DND-41 (cell line): ENCODE results near the gene SMARCA4.
A peak's percentile ranks its signal among the peaks of the same experiment; 100 is the strongest.
"Not testable (repeated sequence)": the region's sequence is repeated elsewhere in the genome, so short reads cannot be mapped to it uniquely, and the experiment has no call there.

Experiments
- ATAC-seq: fragments of 200-7000 bp; cut with Tn5 transposase; 3 replicates; pipeline ENCODE4 v1.9.1; 2021; ENCODE audit warnings: low read depth; ENCODE audit not compliant: insufficient read depth
- DNase-seq: peaks from one replicate; pipeline ENCODE4 v3.0.0-alpha.2; 2020
- H2AFZ ChIP-seq: 2 replicates; pipeline ENCODE4 v1.6.0; 2012; ENCODE audit warnings: low read depth, low read length
- H3K27ac ChIP-seq: 2 replicates; pipeline ENCODE4 v1.5.1; 2012; ENCODE audit warnings: low read length, inconsistent platforms
- H3K27me3 ChIP-seq: fragments of 200-600 bp; sonication (generic); 2 replicates; pipeline ENCODE4 v1.6.0; 2012; ENCODE audit warnings: low read length, mild to moderate bottlenecking, inconsistent platforms; ENCODE audit not compliant: insufficient read depth, poor library complexity
- H3K36me3 ChIP-seq: 2 replicates; pipeline ENCODE4 v1.5.1; 2012; ENCODE audit warnings: low read length, inconsistent platforms; ENCODE audit not compliant: insufficient read depth
- H3K4me1 ChIP-seq: 2 replicates; pipeline ENCODE4 v1.5.1; 2012; ENCODE audit warnings: mild to moderate bottlenecking, low read length; ENCODE audit not compliant: insufficient read depth
- H3K4me2 ChIP-seq: 2 replicates; pipeline ENCODE4 v1.6.0; 2012; ENCODE audit warnings: mild to moderate bottlenecking, moderate library complexity, low read length, inconsistent platforms; ENCODE audit not compliant: insufficient read depth
- H3K4me3 ChIP-seq, 2 experiments: fragments of 200-600 bp in 1 of 2; shearing (Covaris generic) in 1 of 2; 2 replicates each; pipeline ENCODE4 v1.5.1; 2012 to 2016; ENCODE audit warnings: inconsistent platforms in 2 of 2, low read length in 2 of 2, mild to moderate bottlenecking in 2 of 2, low read depth in 1 of 2, moderate library complexity in 1 of 2
- H3K79me2 ChIP-seq: 2 replicates; pipeline ENCODE4 v1.6.0; 2012; ENCODE audit warnings: low read length, inconsistent platforms; ENCODE audit not compliant: insufficient read depth
- H3K9ac ChIP-seq: 2 replicates; pipeline ENCODE4 v1.6.0; 2012; ENCODE audit warnings: low read depth, mild to moderate bottlenecking, inconsistent platforms, low read length, moderate library complexity
- H3K9me3 ChIP-seq: 2 replicates; pipeline ENCODE4 v1.5.1; 2012; ENCODE audit warnings: low read length, moderate library complexity, mild to moderate bottlenecking, inconsistent platforms; ENCODE audit not compliant: insufficient read depth, severe bottlenecking
- H4K20me1 ChIP-seq: 2 replicates; pipeline ENCODE4 v1.6.0; 2012; ENCODE audit warnings: low read length; ENCODE audit not compliant: insufficient read depth
- EZH2 ChIP-seq: IDR thresholded peaks from 3 replicates; pipeline ENCODE4 v1.6.1; 2012; ENCODE audit warnings: borderline replicate concordance, low read depth, mild to moderate bottlenecking, moderate library complexity, low read length, inconsistent platforms; ENCODE audit not compliant: severe bottlenecking
- TF ChIP-seq, protein P1 (sequence below): IDR thresholded peaks from 2 replicates; pipeline ENCODE4 v1.5.1; 2012; ENCODE audit warnings: borderline replicate concordance, low read length, moderate library complexity, mild to moderate bottlenecking; ENCODE audit not compliant: poor library complexity, severe bottlenecking; ENCODE audit errors: extremely low read depth

SMARCA4 gene

GRCh38 chr19:10935371-10936059 is 25.3 kb upstream of the SMARCA4 start:
- Histone ChIP-seq H3K27me3 (no peaks in the 10 kb centered on the region), H3K4me1 (peaks cover 4% of the 10 kb centered on the region), H3K9me3 (no peaks in the 10 kb centered on the region), H3K4me2 (no peak overlapping the region), H4K20me1 (peaks cover 5% of the 10 kb centered on the region; the same call in 1 of the 2 replicates), H3K9ac (no peak overlapping the region), H3K79me2 (peaks cover 20% of the 10 kb centered on the region), H2AFZ (no peak overlapping the region), H3K4me3 (no peak overlapping the region), H3K36me3 (peaks cover 18% of the 10 kb centered on the region), H3K27ac (no peak overlapping the region)
- TF ChIP-seq, protein P1, sequence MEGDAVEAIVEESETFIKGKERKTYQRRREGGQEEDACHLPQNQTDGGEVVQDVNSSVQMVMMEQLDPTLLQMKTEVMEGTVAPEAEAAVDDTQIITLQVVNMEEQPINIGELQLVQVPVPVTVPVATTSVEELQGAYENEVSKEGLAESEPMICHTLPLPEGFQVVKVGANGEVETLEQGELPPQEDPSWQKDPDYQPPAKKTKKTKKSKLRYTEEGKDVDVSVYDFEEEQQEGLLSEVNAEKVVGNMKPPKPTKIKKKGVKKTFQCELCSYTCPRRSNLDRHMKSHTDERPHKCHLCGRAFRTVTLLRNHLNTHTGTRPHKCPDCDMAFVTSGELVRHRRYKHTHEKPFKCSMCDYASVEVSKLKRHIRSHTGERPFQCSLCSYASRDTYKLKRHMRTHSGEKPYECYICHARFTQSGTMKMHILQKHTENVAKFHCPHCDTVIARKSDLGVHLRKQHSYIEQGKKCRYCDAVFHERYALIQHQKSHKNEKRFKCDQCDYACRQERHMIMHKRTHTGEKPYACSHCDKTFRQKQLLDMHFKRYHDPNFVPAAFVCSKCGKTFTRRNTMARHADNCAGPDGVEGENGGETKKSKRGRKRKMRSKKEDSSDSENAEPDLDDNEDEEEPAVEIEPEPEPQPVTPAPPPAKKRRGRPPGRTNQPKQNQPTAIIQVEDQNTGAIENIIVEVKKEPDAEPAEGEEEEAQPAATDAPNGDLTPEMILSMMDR, result no peak
- no peak for TF ChIP-seq EZH2
- DNase-seq (no peak), ATAC-seq (no peak)

GRCh38 chr19:10936661-10937084 is 24.2 kb upstream of the SMARCA4 start:
- Histone ChIP-seq H3K9ac (no peak overlapping the region), H2AFZ (peak overlapping the region; percentile 68), H3K27ac (no peak overlapping the region)

DNA sequence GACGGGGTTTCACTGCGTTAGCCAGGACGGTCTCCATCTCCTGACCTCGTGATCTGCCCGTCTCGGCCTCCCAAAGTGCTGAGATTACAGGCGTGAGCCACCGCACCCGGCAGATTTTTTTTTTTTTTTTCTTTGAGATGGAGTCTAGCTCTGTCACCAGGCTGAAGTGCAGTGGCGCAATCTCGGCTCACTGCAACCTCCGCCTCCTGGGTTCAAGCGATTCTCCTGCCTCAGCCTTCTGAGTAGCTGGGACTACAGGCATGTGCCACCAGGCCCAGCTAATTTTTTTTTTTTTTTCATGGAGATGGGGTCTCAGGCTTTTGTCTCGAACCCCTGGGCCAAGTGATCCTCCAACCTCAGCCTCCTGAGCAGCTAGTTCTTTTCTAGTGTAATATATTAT is 19.2 kb upstream of the SMARCA4 start:
- not testable (repeated sequence) for H3K27ac ChIP-seq, ATAC-seq, H3K4me1 ChIP-seq, DNase-seq, H3K9ac ChIP-seq, H3K4me3 ChIP-seq, H4K20me1 ChIP-seq, H2AFZ ChIP-seq, H3K4me2 ChIP-seq, H3K9me3 ChIP-seq, H3K79me2 ChIP-seq, H3K36me3 ChIP-seq, H3K27me3 ChIP-seq

More at GRCh38 chr19:10936661-10937084, 24.2 kb upstream of the SMARCA4 start:
- no peak overlapping the region for H3K4me3 ChIP-seq
- no peaks in the 10 kb centered on the region for H3K27me3 ChIP-seq
- H3K9me3 ChIP-seq, result no peaks in the 10 kb centered on the region
- peaks cover 2% of the 10 kb centered on the region; the same call in 1 of the 2 replicates for H4K20me1 ChIP-seq
- H3K36me3 ChIP-seq, result peaks cover 13% of the 10 kb centered on the region
- DNase-seq (peak; percentile 54), ATAC-seq (peak; percentile 87)
- TF ChIP-seq, protein P1, result peak; percentile 68
- no peak for TF ChIP-seq EZH2
- peaks cover 11% of the 10 kb centered on the region for H3K79me2 ChIP-seq
- no peaks in the 10 kb centered on the region; the same call in 1 of the 2 replicates for H3K4me1 ChIP-seq
- H3K4me2 ChIP-seq, result no peak overlapping the region

DNA sequence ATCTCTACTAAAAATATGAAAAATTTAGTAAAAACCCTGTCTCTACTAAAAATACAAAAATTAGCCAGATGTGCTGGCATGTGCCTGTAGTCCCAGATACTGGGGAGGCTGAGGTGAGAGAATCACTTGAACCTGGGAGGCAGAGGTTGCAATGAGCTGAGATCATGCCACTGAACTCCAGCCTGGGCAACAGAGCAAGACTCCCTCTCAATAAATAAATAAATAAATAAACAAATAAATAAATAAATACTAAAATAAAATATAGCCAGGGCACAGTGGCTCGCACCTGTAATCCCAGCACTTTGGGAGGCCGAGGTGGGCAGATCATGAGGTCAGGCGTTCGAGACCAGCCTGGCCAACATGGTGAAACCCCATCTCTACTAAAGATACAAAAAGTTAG is 17.4 kb upstream of the SMARCA4 start:
- not testable (repeated sequence) for H2AFZ ChIP-seq, H3K27ac ChIP-seq, H3K36me3 ChIP-seq, H3K9me3 ChIP-seq, H3K4me1 ChIP-seq, DNase-seq, H4K20me1 ChIP-seq, H3K79me2 ChIP-seq, H3K9ac ChIP-seq, H3K4me2 ChIP-seq, H3K27me3 ChIP-seq, ATAC-seq, H3K4me3 ChIP-seq
